HepG2 (cell line): ENCODE measurements around the gene OSBPL10.

ENCODE experiments used
- CTCF ChIP-seq: sonication (generic); formaldehyde crosslinking; IDR thresholded peaks from 2 replicates; pipeline ENCODE4 v1.5.0; 2020; ENCODE audit warnings: mild to moderate bottlenecking, missing genetic modification reagents, moderate library complexity
- EP300 ChIP-seq, 3 experiments: sonication (generic) in 1 of 3; formaldehyde crosslinking in 1 of 3; IDR thresholded peaks; 2 replicates each; pipeline versions ENCODE4 v1.5.1 to v1.6.1; 2011 to 2020; ENCODE audit warnings: low read depth in 2 of 3, low read length in 2 of 3, borderline replicate concordance in 1 of 3, improper control_type of control experiment in 1 of 3, mild to moderate bottlenecking in 1 of 3, missing genetic modification reagents in 1 of 3, moderate library complexity in 1 of 3
- HOXA7 ChIP-seq: sonication (generic); formaldehyde crosslinking; IDR thresholded peaks from 2 replicates; pipeline ENCODE4 v1.8.1; 2022; ENCODE audit warnings: mild to moderate bottlenecking, missing genetic modification reagents, moderate library complexity
- MZF1 ChIP-seq: sonication (generic); formaldehyde crosslinking; IDR thresholded peaks from 2 replicates; pipeline ENCODE4 v1.8.1; 2023; ENCODE audit warnings: mild to moderate bottlenecking, missing genetic modification reagents, borderline replicate concordance
- POLR2A ChIP-seq, 2 experiments: IDR thresholded peaks; 2 replicates each; pipeline ENCODE4 v1.6.1; 2011; ENCODE audit warnings: low read depth in 2 of 2, low read length in 2 of 2, mild to moderate bottlenecking in 1 of 2, moderate library complexity in 1 of 2; ENCODE audit not compliant: insufficient read depth in 1 of 2
- SIN3A ChIP-seq: IDR thresholded peaks from 2 replicates; pipeline ENCODE4 v1.6.1; 2011; ENCODE audit warnings: low read depth, mild to moderate bottlenecking, control low read depth, low read length, borderline replicate concordance
- ZNF232 ChIP-seq: sonication (generic); formaldehyde crosslinking; IDR thresholded peaks from 2 replicates; pipeline ENCODE4 v1.4.0; 2020; ENCODE audit warnings: missing genetic modification reagents, borderline replicate concordance
- ZNF33A ChIP-seq: sonication (generic); formaldehyde crosslinking; IDR thresholded peaks from 2 replicates; pipeline ENCODE4 v1.5.1; 2020; ENCODE audit warnings: missing genetic modification reagents, mild to moderate bottlenecking, moderate library complexity, borderline replicate concordance
- ZNF407 ChIP-seq: sonication (generic); formaldehyde crosslinking; IDR thresholded peaks from one replicate; pipeline ENCODE4 v1.5.1; 2020; ENCODE audit warnings: mild to moderate bottlenecking, missing genetic modification reagents; ENCODE audit errors: not compliant biosample characterization
- ZNF546 ChIP-seq: sonication (generic); formaldehyde crosslinking; conservative IDR thresholded peaks from 2 replicates; pipeline ENCODE4 v1.8.1; 2023; ENCODE audit warnings: mild to moderate bottlenecking, missing genetic modification reagents

- TF ChIP-seq POLR2A (IDR thresholded peaks at IDR 0.05; ENCODE audit: insufficient read depth in 1 of 2, low read depth in 2 of 2, low read length in 2 of 2) (no peak), ZNF33A (no peak), HOXA7 (no peak), SIN3A (no peak), ZNF546 (no peak), ZNF407 (CRISPR knock-in tag) (no peak), CTCF (CRISPR knock-in tag) (no peak), EP300 (IDR thresholded peaks at IDR 0.05; ENCODE audit: low read depth in 2 of 2, low read length in 2 of 2) (no peak), EP300 (CRISPR knock-in tag; IDR thresholded peaks at IDR 0.05; ENCODE audit: borderline replicate concordance) (no peak), MZF1 (CRISPR knock-in tag) (no peak), ZNF232 (CRISPR knock-in tag) (no peak)
These were observed 195.3 kb downstream of the OSBPL10 start for GRCh38 chr3:31785734-31786133.
